Mucosa of rectum (tissue), 2 donors: Measurements from ENCODE around the gene ALB.

Experiments
- H3K27ac ChIP-seq, 2 donors: one replicate each; pipeline ENCODE4 v1.7.0; 2013; ENCODE audit warnings: inconsistent platforms in 2 of 2, low read depth in 2 of 2, low read length in 2 of 2
- H3K27me3 ChIP-seq, 2 donors: one replicate each; pipeline ENCODE4 v1.7.0; 2013; ENCODE audit warnings: low read length in 2 of 2; ENCODE audit not compliant: control insufficient read depth in 2 of 2, insufficient read depth in 2 of 2
- H3K36me3 ChIP-seq, 2 donors: one replicate each; pipeline ENCODE4 v1.7.0; 2013; ENCODE audit warnings: low read length in 2 of 2; ENCODE audit not compliant: control insufficient read depth in 2 of 2, insufficient read depth in 2 of 2
- H3K4me1 ChIP-seq, 2 donors: one replicate each; pipeline ENCODE4 v1.7.0; 2013; ENCODE audit warnings: low read length in 2 of 2, mild to moderate bottlenecking in 1 of 2; ENCODE audit not compliant: control insufficient read depth in 2 of 2, insufficient read depth in 2 of 2
- H3K4me3 ChIP-seq, 2 donors: one replicate each; pipeline ENCODE4 v1.7.0; 2013; ENCODE audit warnings: low read length in 2 of 2
- H3K9ac ChIP-seq, 2 donors: one replicate each; pipeline ENCODE4 v1.7.0; 2013; ENCODE audit warnings: low read length in 2 of 2, low read depth in 1 of 2, mild to moderate bottlenecking in 1 of 2
- H3K9me3 ChIP-seq, 2 donors: one replicate each; pipeline ENCODE4 v1.7.0; 2013; ENCODE audit warnings: low read length in 2 of 2; ENCODE audit not compliant: control insufficient read depth in 2 of 2
- donor health status: healthy.
- donor health status: Normal muscosa, but diverticular disease.

Gene ALB

DNA sequence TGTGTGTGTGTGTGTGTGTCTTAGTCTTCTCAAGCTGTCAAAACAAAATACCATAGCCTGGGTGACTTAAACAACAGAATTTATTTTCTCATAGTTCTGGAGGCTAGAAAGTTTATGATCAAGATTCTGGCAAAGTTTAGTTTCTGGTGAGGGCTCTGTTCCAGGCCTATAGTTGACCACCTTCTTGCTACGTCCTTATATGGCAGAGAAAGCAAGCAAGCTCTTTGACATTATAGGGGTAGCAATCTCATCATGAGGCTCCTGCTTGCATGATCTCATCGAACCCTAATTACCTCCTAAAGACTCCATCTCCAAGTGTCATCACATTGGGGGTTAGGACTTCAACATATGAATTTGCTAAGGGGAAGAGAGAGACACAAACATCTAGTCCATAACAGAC, 25.0 kb downstream of the ALB start:
- H3K36me3 ChIP-seq = no peaks in the 10 kb centered on the region
- no peaks in the 10 kb centered on the region for H3K4me1 ChIP-seq
- no peak overlapping the region for H3K4me3 ChIP-seq
- no peak overlapping the region for H3K9ac ChIP-seq
- H3K27me3 ChIP-seq = no peaks in the 10 kb centered on the region
- no peak overlapping the region for H3K27ac ChIP-seq
- no peaks in the 10 kb centered on the region for H3K9me3 ChIP-seq

DNA sequence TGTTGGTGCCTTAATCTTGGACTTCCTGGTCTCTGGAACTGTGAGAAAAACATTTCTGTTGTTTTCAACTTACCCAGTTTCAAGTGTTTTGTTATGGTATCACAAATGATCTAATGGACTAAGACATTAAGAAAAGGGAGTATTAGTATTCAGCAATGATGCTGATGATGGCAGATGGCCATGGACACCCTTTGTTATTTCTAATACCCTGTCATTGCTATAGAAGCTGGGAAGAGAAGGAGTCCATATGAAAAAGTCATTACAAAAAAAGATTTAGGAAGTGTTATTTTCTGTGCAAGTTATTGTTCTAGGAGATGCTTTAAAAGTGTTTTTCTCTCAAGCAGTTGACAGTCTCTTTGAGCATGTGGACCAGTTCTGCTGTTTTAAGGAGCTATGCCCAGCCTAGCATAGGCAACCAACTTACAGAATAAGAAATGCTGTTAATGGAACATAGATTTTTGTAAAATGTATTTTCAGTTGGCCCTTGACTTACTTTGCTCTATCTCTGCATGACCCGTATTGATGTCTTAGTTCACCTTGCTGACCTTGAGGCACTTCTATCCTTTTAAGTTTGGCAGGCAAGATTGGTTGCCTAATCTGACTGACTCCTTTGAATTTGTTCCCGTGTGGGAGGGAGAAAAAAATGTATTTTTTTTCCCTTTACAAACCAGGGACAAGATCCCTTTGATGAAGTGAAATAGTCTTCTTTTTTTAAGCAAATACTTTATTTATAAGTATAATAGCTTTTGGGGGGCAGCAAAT, 25.9 kb downstream of the ALB start:
- Histone ChIP-seq H3K4me1 (no peaks in the 10 kb centered on the region), H3K27me3 (no peaks in the 10 kb centered on the region), H3K9ac (no peak overlapping the region), H3K27ac (no peak overlapping the region), H3K9me3 (no peaks in the 10 kb centered on the region), H3K4me3 (no peak overlapping the region), H3K36me3 (no peaks in the 10 kb centered on the region)

DNA sequence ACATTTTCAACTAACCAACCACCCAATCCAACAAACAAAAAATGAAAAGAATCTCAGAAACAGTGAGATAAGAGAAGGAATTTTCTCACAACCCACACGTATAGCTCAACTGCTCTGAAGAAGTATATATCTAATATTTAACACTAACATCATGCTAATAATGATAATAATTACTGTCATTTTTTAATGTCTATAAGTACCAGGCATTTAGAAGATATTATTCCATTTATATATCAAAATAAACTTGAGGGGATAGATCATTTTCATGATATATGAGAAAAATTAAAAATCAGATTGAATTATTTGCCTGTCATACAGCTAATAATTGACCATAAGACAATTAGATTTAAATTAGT, 27.7 kb downstream of the ALB start:
- no peak overlapping the region for H3K27ac ChIP-seq
- no peaks in the 10 kb centered on the region for H3K27me3 ChIP-seq
- no peaks in the 10 kb centered on the region for H3K4me1 ChIP-seq

DNA sequence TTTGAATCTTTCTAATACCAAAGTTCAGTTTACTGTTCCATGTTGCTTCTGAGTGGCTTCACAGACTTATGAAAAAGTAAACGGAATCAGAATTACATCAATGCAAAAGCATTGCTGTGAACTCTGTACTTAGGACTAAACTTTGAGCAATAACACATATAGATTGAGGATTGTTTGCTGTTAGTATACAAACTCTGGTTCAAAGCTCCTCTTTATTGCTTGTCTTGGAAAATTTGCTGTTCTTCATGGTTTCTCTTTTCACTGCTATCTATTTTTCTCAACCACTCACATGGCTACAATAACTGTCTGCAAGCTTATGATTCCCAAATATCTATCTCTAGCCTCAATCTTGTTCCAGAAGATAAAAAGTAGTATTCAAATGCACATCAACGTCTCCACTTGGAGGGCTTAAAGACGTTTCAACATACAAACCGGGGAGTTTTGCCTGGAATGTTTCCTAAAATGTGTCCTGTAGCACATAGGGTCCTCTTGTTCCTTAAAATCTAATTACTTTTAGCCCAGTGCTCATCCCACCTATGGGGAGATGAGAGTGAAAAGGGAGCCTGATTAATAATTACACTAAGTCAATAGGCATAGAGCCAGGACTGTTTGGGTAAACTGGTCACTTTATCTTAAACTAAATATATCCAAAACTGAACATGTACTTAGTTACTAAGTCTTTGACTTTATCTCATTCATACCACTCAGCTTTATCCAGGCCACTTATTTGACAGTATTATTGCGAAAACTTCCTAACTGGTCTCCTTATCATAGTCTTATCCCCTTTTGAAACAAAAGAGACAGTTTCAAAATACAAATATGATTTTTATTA, 28.3 kb downstream of the ALB start:
- no peak overlapping the region for H3K4me3 ChIP-seq
- no peaks in the 10 kb centered on the region for H3K4me1 ChIP-seq
- no peak overlapping the region for H3K9ac ChIP-seq
- H3K9me3 ChIP-seq = no peaks in the 10 kb centered on the region
- no peaks in the 10 kb centered on the region for H3K27me3 ChIP-seq
- no peaks in the 10 kb centered on the region for H3K36me3 ChIP-seq
- H3K27ac ChIP-seq = no peak overlapping the region

More for the DNA sequence above, 27.7 kb downstream of the ALB start:
- no peak overlapping the region for H3K9ac ChIP-seq
- no peaks in the 10 kb centered on the region for H3K36me3 ChIP-seq
- no peak overlapping the region for H3K4me3 ChIP-seq
- H3K9me3 ChIP-seq = no peaks in the 10 kb centered on the region

DNA sequence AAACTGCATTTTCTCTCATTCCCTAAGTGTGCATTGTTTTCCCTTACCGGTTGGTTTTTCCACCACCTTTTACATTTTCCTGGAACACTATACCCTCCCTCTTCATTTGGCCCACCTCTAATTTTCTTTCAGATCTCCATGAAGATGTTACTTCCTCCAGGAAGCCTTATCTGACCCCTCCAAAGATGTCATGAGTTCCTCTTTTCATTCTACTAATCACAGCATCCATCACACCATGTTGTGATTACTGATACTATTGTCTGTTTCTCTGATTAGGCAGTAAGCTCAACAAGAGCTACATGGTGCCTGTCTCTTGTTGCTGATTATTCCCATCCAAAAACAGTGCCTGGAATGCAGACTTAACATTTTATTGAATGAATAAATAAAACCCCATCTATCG, 29.1 kb downstream of the ALB start:
- H3K27me3 ChIP-seq = no peaks in the 10 kb centered on the region
- no peaks in the 10 kb centered on the region for H3K36me3 ChIP-seq
- H3K9me3 ChIP-seq = no peaks in the 10 kb centered on the region
- no peak overlapping the region for H3K27ac ChIP-seq
- no peaks in the 10 kb centered on the region for H3K4me1 ChIP-seq
- no peak overlapping the region for H3K9ac ChIP-seq
- no peak overlapping the region for H3K4me3 ChIP-seq

DNA sequence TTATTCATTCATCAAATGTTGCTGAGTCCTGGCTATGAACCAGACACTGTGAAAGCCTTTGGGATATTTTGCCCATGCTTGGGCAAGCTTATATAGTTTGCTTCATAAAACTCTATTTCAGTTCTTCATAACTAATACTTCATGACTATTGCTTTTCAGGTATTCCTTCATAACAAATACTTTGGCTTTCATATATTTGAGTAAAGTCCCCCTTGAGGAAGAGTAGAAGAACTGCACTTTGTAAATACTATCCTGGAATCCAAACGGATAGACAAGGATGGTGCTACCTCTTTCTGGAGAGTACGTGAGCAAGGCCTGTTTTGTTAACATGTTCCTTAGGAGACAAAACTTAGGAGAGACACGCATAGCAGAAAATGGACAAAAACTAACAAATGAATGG, 30.2 kb downstream of the ALB start:
- H3K27ac ChIP-seq = no peak overlapping the region
- no peaks in the 10 kb centered on the region for H3K9me3 ChIP-seq
- H3K4me3 ChIP-seq = no peak overlapping the region
- no peaks in the 10 kb centered on the region for H3K4me1 ChIP-seq
- H3K27me3 ChIP-seq = no peaks in the 10 kb centered on the region
- no peaks in the 10 kb centered on the region for H3K36me3 ChIP-seq
- H3K9ac ChIP-seq = no peak overlapping the region

DNA sequence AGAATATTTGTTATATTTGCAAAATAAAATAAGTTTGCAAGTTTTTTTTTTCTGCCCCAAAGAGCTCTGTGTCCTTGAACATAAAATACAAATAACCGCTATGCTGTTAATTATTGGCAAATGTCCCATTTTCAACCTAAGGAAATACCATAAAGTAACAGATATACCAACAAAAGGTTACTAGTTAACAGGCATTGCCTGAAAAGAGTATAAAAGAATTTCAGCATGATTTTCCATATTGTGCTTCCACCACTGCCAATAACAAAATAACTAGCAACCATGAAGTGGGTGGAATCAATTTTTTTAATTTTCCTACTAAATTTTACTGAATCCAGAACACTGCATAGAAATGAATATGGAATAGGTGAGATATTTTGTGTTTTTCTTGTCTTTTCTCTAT, 31.9 kb downstream of the ALB start, which contains the start of gene AFP:
TSS of gene AFP (plus strand) at position 238 of the 400 bp plus-strand sequence. CDS start at position 280, 42 bp downstream.
- H3K9me3 ChIP-seq = no peaks in the 10 kb centered on the region
- no peaks in the 10 kb centered on the region for H3K4me1 ChIP-seq
- no peaks in the 10 kb centered on the region for H3K27me3 ChIP-seq
- H3K4me3 ChIP-seq = no peak within 1 kb of the TSS
- no peak within 1 kb of the TSS for H3K9ac ChIP-seq
- H3K27ac ChIP-seq = no peak within 1 kb of the TSS
- no peaks in the 10 kb centered on the region for H3K36me3 ChIP-seq

DNA sequence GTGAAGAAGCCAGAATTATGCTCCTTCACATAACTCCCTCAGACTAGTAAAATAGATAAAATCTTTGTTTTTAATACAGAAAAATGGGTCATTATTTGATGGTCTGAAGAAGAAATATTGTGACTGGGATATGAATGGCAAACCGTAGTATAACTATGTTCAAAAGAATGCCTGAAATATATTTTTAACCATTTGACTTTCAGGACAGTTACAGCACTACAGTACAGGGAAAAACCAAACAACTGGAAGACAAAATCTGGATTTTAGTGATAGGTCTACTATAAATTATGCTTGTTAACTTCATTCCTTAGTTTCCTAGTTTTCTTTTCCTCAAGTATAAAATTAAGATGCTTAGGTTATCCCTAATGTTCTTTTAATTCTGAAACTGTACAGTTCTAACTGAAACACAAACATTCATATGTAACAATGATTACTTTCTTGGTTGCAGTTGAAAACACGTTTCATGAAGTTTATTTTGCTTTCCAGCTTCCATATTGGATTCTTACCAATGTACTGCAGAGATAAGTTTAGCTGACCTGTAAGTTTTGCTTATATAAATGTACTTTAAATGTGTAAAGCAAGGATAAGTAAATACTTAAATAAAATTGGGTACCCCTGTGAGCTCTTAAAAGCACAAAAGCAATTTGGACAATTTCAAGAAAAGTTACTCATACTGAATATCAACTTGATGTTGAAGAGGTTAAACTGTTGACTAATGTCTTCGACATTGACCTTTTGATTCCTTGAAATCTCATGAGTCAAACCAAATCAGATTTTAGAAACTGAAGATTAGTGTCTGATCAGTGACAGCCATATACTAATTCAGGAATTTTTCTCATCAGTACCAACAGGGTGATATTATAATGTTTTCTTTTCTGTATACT, 32.8 kb downstream of the ALB start:
- Histone ChIP-seq H3K9me3 (no peaks in the 10 kb centered on the region), H3K4me3 (no peak overlapping the region), H3K36me3 (no peaks in the 10 kb centered on the region), H3K9ac (no peak overlapping the region), H3K27me3 (no peaks in the 10 kb centered on the region), H3K4me1 (no peaks in the 10 kb centered on the region), H3K27ac (no peak overlapping the region)

DNA sequence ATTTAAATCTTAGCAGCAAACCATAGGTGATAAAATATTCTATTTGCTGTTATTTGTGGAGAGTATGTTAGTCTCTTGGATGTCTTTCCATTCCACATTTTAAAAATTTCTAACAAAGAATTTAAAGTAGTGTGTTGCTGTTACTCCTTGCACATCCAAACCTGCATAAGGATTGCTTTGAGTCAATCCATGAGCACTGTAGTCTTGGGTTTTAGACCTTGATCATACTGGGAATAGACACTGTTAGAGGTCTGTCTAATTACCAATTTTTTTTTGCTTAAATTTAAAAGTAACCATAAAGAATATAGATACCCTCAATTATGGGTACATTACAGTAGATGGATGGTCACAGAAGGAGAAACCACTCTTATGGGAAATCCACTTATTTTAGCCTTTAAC, 33.5 kb downstream of the ALB start:
- H3K9me3 ChIP-seq = no peaks in the 10 kb centered on the region
- no peak overlapping the region for H3K27ac ChIP-seq
- H3K27me3 ChIP-seq = no peaks in the 10 kb centered on the region
- H3K4me3 ChIP-seq = no peak overlapping the region
- H3K36me3 ChIP-seq = no peaks in the 10 kb centered on the region
- H3K9ac ChIP-seq = no peak overlapping the region
- no peaks in the 10 kb centered on the region for H3K4me1 ChIP-seq

DNA sequence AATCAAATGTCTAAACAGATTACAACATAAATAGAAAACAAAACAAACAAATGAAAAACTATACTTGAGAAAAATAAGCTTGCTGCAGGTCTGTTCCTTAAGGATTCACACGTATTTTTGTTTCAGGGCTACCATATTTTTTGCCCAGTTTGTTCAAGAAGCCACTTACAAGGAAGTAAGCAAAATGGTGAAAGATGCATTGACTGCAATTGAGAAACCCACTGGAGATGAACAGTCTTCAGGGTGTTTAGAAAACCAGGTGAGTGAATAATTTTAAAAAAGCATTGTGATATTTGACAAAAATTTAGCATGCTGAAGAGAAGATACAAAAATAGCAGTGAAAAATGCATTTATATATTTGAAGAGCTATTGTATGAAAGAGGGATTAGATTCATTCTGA, 34.0 kb downstream of the ALB start:
- Histone ChIP-seq H3K36me3 (no peaks in the 10 kb centered on the region), H3K4me1 (no peaks in the 10 kb centered on the region), H3K9me3 (no peaks in the 10 kb centered on the region), H3K9ac (no peak overlapping the region), H3K4me3 (no peak overlapping the region), H3K27ac (no peak overlapping the region), H3K27me3 (no peaks in the 10 kb centered on the region)
